ENCODE results near the gene WNT3A.

- TF ChIP-seq CTCF (conservative IDR thresholded peaks at IDR 0.05; ENCODE audit: low read depth, low read length) (no peak), EZH2 (IDR thresholded peaks at IDR 0.05; ENCODE audit: low read length, unreplicated experiment) (no peak), EZH2phosphoT487 (IDR thresholded peaks at IDR 0.05; ENCODE audit: borderline replicate concordance, low read length) (no peak)
Observed at GRCh38 chr1:228096416-228097332, 89.9 kb downstream of the WNT3A start.

Measured in PC-3 (cell line).